ENCODE results near the gene CC2D2A. TPM values are rescaled to one million over a fixed set of nuclear protein-coding genes. Genes with fewer than 3 reads are reported as not detected.

Gene CC2D2A
- total and polyA plus RNA-seq, 10 of the 15 experiments (the other 5 are each of a cell fraction or from before 2014, with no cell fraction given): 0.04 to 1.1 (median 0.26) TPM

- intact Hi-C loops (cut with micrococcal nuclease; ENCODE audit: unreplicated experiment) (no loop called here), in situ Hi-C loops (cut with MboI) (loop anchor here (10.0 kb wide), 1 partner anchor 1797 kb away; no protein-coding TSS in a partner anchor)
- no peak for TF ChIP-seq NRF1 (conservative IDR thresholded peaks at IDR 0.05; ENCODE audit: low read depth, low read length)
- TF ChIP-seq FOS (IDR thresholded peaks at IDR 0.05; ENCODE audit: borderline replicate concordance, extremely low read depth, insufficient read length): no peak
- TF ChIP-seq HDAC2 (IDR thresholded peaks at IDR 0.05): no peak
- no peak for TF ChIP-seq SKIL (IDR thresholded peaks at IDR 0.05; ENCODE audit: low read depth, poor library complexity, severe bottlenecking)
- ChIA-PET SMC1A (ENCODE audit: uncharacterized antibody, unreplicated experiment) (interaction anchor here (1.4 kb wide), 1 partner anchor 10 kb away, joined by 4 read pairs; no protein-coding TSS in a partner anchor), POLR2A (no interaction called here), RAD21 (ENCODE audit: unreplicated experiment) (no interaction called here), CTCF (interaction anchor here (1.1 kb wide), 1 partner anchor 1549 kb away, joined by 3 read pairs; no protein-coding TSS in a partner anchor)
- no peak for ATAC-seq
- H3K9ac ChIP-seq (ENCODE audit: control insufficient read depth, insufficient read depth, low read length): no peak overlapping the region
- H4K20me1 ChIP-seq (ENCODE audit: control insufficient read depth, insufficient read depth): no peaks in the 10 kb centered on the region
- no peak overlapping the region for H3K4me3 ChIP-seq
- no TSS peak for BruUV-seq (replicated peaks)
- H3K79me2 ChIP-seq (ENCODE audit: control insufficient read depth, insufficient read depth, low read length): no peaks in the 10 kb centered on the region
- H3K9me3 ChIP-seq (replicated peaks; ENCODE audit: control insufficient read depth, insufficient read depth, low read length): no peaks in the 10 kb centered on the region
- H2AFZ ChIP-seq (ENCODE audit: control insufficient read depth, low read depth, low read length): no peak overlapping the region
- WGBS (ENCODE audit: insufficient coverage, insufficient replicate concordance, low lambda C conversion rate, missing lambda C conversion rate): 49% methylated on average over 4 of the region's 4 CpGs
- H3K4me2 ChIP-seq (ENCODE audit: control insufficient read depth, insufficient read depth): no peak overlapping the region
- H3K27me3 ChIP-seq (replicated peaks in 1 of 2; ENCODE audit: control insufficient read depth in 2 of 2, insufficient read depth in 2 of 2, low read length in 1 of 2): no peaks in the 10 kb centered on the region
- H3K27ac ChIP-seq (ENCODE audit: control insufficient read depth, insufficient read depth): no peak overlapping the region
- no peaks in the 10 kb centered on the region for H3K36me3 ChIP-seq (ENCODE audit: control insufficient read depth in 2 of 2, insufficient read depth in 2 of 2, low read length in 1 of 2)
- no peaks in the 10 kb centered on the region for H3K4me1 ChIP-seq (ENCODE audit: control insufficient read depth, insufficient read depth, low read length)
- FAIRE-seq: no peak
- no peak for DNase-seq (ENCODE audit: low read depth, low spot score)
Measured at GRCh38 chr4:15451866-15452765, 17.6 kb upstream of the CC2D2A start.

All from GM12878 (cell line).